Cardiac septum (tissue), 1 donor: Measurements from ENCODE around the gene TEP1. TPM values are rescaled to one million over a fixed set of nuclear protein-coding genes. Genes with fewer than 3 reads are reported as not detected.
"Not testable (repeated sequence)": the region's sequence is repeated elsewhere in the genome, so short reads cannot be mapped to it uniquely, and the experiment has no call there.

Experiments
- DNase-seq: peaks from one replicate; pipeline ENCODE4 v3.0.0-alpha.2; 2020; ENCODE audit warnings: low spot score
- intact Hi-C: fragments of 100-400 bp; cut with DNase I; formaldehyde crosslinking; loops from one replicate; pipeline ENCODE4 v1.14.0; 2022
- total RNA-seq: library from RNA; stranded (reverse); fragmentation: NEBNext Ultra II Directional; extraction: Animal tissue kit (Norgen Biotek cat#: 25700); gene quantifications from one replicate; pipeline ENCODE4 v1.2.1, GENCODE V29; 2021
- donor health status: DM: no; HTN: no; CAD: no.

The TEP1 gene
- total RNA-seq, 1 donor from 2014 or later, result 15.7 TPM

DNA sequence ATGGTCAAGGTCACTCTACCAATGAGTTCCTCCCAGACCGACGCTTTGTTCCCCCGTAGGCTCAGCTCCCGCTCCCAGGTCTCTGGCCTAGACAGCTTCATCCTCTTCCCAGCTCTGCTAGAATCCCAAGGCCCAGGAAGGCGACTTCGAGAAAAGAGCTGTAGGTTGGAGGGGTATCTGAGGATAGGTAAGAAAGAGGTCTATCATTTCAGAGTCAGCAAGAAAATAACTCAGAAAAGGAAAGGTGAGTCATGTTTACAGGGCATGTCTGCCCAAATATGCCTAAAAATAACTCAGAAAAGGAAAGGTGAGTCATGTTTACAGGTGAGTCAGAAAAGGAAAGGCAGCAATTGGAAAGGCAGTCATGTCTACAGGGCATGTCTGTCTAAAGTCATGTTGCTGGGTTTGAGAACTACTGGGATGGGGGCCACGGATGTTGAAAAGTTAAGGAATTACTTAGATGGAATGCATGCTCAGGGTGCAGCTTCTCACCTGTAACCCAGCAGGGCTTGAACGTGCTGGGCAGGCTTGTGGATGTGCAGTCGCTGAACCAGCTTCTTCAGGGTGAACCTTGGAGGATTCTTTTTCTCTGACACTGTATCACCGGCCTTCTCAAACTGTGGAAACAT is 12.2 kb downstream of the TEP1 start:
- intact Hi-C loops, result no loop called here
- DNase-seq, result no peak

- DNase-seq, result no peak
Measured at GRCh38 chr14:20400589-20400964, 12.7 kb downstream of the TEP1 start.

GRCh38 chr14:20397511-20397910 is 15.8 kb downstream of the TEP1 start:
- intact Hi-C loops, result no loop called here
- DNase-seq, result no peak

More at GRCh38 chr14:20400589-20400964, 12.7 kb downstream of the TEP1 start:
- intact Hi-C loops, result no loop called here

- DNase-seq, result peak; percentile 51
- intact Hi-C loops, result no loop called here
Measured at GRCh38 chr14:20391505-20391904, 21.8 kb downstream of the TEP1 start.

DNA sequence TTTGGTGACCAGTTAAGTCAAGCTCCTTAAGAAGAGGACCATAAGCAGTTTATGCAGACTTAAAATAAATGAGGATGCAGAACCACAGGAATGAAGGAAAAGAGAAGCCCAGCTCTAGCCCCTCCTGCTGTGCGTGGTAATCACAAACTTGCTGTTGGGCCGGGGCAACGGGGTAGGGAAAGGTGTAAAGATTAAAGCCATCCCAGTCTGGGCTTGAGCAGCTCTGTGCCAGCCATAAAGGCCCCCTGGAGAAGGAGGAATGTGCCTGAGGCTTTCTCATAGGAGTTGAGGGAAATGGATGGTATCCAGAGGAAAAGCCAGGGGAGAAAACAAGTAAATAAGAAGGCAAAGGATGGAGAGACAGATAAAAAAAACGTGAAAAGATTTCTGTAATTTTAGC is 25.1 kb downstream of the TEP1 start:
- DNase-seq, result no peak
- intact Hi-C loops, result no loop called here

DNA sequence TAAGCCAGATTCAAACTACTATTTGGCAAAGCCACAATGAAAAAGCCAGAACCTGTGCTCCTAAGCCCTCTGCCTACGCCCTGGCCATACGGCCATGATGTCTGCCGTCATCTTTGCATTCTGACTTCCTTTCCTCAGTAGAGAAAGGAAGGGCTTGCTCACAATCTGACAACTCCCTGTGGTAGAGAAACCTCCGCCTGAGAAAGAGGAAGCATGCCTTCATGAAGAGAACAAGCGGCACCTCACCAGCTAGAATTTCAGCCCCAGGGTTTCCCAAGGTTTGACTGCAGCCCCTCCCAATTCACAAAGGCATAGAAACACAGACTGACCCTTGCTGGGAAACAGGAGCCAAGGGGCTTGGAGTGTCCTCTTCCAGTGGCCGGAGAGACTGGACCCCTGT is 25.7 kb downstream of the TEP1 start:
- DNase-seq, result no peak
- intact Hi-C loops, result no loop called here

DNA sequence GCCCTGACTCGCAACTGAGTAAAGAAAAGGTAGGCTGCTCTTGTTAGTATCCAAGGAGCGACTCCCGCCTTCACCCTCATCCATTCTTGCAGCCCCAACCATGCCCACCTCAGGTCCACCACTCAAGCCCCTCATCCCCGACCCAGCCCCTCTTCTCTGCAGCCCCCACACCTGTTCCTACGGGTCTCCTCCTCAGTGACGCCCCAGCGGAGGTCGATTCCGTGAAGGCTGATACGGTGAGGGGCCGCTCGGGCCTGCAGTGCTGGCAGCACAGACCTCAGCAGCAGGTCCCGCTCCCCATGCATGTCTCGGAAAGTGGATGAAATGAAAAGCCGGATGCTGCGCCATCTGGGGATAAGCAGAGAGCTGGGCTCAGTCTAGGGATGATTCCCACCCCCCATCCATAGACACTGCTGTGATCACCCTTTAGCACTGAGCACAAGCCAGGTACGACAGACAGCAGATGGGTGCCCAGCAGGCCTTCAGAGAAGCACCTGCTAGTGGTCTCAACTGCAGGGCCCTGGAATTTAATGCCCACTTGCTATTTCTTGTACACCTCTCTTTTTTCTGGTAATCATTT is 26.9 kb downstream of the TEP1 start:
- intact Hi-C loops, result no loop called here
- DNase-seq, result peak; percentile 73

DNA sequence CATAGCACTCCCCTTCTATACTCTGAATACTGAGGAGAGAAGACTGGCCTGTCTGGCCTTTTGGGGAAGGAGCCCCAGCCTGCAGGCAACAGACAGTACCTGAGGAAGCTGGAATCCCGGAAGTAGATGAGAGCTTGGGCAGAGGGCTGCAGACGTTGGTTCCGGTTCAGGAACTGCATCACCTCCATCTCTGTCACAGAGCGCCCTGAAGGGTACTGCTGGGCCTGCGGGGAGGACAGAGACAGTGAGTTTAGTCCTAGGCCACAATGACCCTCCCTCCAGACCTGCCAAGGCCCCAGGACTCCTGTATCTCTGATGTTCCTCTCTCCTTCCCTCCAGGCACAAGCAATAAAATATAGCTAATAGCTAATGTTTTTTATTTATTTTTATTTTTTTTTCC is 28.4 kb downstream of the TEP1 start:
- DNase-seq, result peak; percentile 60
- intact Hi-C loops, result no loop called here

GRCh38 chr14:20384321-20384720 is 29.0 kb downstream of the TEP1 start:
- DNase-seq, result peak; percentile 71
- intact Hi-C loops, result no loop called here

DNA sequence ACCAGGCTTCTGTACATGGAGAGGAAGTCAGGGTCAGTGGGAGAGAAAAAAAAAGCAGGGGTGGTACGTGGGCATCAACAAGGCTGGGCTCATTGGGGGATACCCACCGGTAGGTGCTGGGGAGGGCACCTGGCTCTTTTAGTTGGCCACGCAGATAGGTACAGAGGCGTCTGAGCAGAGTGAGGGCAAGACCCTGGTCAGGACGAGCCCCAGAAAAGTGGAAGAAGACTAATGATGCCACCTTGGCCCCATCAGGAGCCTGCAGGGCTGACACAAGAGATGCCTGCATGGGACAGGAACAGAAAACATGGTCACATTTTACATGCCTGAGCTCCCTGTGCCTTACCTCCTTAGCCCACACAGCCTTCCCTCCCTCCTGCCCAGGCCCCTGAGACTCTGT is 29.7 kb downstream of the TEP1 start:
- DNase-seq, result peak; percentile 43
- intact Hi-C loops, result no loop called here

DNA sequence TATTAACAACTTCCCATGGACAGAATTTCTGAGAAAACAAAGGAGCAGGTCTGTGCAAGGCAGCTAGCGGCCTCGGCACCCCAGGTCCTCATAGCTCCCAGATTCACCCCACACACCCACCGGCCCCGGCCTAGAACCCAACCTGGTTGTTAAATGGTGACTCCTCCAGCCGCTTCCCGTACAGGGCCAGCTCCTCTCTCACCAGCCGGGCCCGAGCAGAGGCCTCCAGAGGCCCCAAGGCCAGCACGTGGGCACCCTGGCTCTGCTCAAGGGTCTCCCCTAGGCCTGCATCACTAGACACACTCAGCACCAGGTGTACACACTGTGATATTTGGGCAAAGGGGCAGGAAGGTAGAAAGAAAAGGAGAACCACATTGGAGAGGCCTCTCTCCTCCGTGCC is 30.3 kb downstream of the TEP1 start:
- DNase-seq, result no peak
- intact Hi-C loops, result no loop called here

DNA sequence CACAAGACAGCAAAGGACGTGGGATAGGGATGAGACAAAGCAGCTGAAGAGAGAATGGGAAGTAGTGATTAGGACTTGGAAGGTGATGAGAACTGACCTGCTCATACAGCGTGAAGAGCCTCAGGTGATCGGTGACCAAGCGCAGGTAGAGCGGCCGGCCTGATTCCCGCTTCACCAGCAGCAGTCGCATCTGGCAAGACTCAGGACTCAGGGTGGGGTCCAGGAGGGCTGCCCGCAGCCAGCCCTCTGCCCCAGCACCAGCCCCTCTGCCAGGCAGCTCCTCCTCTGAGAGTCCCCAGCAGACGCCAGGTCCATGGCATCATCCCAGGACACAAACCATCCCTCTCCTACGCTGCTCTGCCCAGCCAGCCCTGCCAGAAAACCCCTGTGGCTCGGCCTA is 30.8 kb downstream of the TEP1 start:
- DNase-seq, result no peak
- intact Hi-C loops, result no loop called here

GRCh38 chr14:20381341-20381740 is 32.0 kb downstream of the TEP1 start:
- intact Hi-C loops, result no loop called here

GRCh38 chr14:20380681-20381080 is 32.6 kb downstream of the TEP1 start:
- no peak for DNase-seq
- intact Hi-C loops, result no loop called here

More at GRCh38 chr14:20381341-20381740, 32.0 kb downstream of the TEP1 start:
- DNase-seq, result no peak

- no peak for DNase-seq
- intact Hi-C loops, result no loop called here
Measured at GRCh38 chr14:20379743-20380142, 33.6 kb downstream of the TEP1 start.

DNA sequence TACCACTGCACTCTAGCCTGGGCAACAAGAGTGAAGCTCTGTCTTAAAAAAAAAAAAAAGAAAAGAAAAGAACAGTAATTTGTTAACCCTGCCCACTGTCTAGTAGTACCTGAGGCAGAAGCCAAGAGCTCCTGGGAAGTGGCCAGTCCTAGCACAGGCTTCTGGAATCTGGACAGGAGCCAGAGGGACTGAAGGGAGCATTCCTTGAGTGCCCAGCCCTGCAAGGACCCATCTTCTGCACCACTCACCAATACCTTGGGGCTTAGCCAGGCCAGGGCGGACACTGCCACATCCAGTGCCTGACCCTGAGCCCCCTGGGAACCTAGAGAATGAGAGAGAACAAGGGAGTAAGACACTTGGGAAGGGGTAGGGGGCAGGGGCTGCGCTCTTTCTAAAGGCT is 36.1 kb downstream of the TEP1 start:
- intact Hi-C loops, result no loop called here
- no peak for DNase-seq

DNA sequence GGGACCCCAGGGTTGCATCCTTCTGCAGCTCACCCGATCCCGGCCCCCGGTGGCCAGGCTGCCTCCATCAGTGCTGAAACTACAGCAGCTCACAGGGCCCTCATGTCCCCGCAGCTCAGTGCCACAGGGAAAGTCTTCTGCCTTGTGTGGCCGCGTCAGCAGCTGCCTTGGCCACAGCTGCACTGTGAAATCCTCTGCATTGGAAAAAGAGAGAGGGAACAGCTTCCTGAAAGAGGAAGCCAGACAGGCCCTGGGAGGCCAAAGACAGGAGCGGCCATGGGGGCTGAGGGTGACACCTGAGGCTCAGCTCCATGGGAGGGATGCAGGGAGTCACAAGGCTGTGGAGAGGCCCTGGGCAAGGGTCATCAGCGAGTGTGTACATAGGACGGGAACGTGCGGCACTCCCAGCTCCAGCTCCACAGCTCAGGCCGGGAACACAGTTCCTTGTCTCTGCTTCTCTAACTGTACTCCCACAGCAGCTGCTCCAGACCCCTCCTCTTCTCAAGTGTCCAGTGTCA is 37.2 kb downstream of the TEP1 start:
- intact Hi-C loops, result no loop called here

GRCh38 chr14:20375471-20375870 is 37.8 kb downstream of the TEP1 start:
- DNase-seq, result no peak
- intact Hi-C loops, result no loop called here

More for the DNA sequence above, 37.2 kb downstream of the TEP1 start:
- no peak for DNase-seq

DNA sequence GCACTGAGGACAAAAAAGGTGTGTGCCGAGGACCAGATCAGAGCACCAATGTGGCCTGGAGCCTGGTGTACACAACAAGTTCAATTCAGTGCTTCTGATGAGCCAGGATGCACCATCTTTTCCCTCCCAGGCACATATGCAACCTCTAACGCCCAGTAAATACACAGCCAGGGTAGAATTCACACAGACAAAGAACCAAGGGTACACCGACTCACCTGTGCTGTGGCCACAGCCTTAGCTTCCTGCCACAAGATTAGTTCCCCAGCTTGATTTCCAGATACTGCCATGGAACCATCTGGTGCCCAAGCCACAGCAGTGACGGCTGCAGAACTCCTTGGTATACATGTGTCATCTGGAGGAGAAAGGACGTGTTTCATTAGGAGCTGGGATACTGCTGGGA is 40.5 kb downstream of the TEP1 start:
- intact Hi-C loops, result no loop called here
- no peak for DNase-seq

GRCh38 chr14:20365928-20366327 is 47.4 kb downstream of the TEP1 start:
- no peak for DNase-seq
- intact Hi-C loops, result no loop called here

- DNase-seq, intact Hi-C loops: not testable (repeated sequence)
Measured at GRCh38 chr14:20358474-20358873, 54.8 kb downstream of the TEP1 start.

GRCh38 chr14:20356422-20356821 is 56.9 kb downstream of the TEP1 start:
- intact Hi-C loops, result no loop called here

More at GRCh38 chr14:20356422-20356821, 56.9 kb downstream of the TEP1 start:
- no peak for DNase-seq
